Spleen (tissue), 11 donors: ENCODE data around the gene TNK2. TPM values are rescaled to one million over a fixed set of nuclear protein-coding genes. Genes with fewer than 3 reads are reported as not detected.
"Not testable (repeated sequence)": the region's sequence is repeated elsewhere in the genome, so short reads cannot be mapped to it uniquely, and the experiment has no call there.

ENCODE experiments used
- DNase-seq: peaks from one replicate; pipeline ENCODE4 v3.0.0-alpha.2; 2020
- H3K27ac ChIP-seq, 8 donors: fragments of 200-600 bp; sonication (generic) in 7 of 8; 1 replicate in 4 of 8; 2 replicates in 4 of 8; pipeline versions ENCODE4 v1.5.0 to v1.8.0; 2016 to 2021; ENCODE audit warnings: inconsistent platforms in 4 of 8, mild to moderate bottlenecking in 4 of 8, moderate library complexity in 1 of 8
- H3K27me3 ChIP-seq, 7 donors: fragments of 200-600 bp; sonication (generic) in 6 of 7; replicated peaks in 1 of 7; 1 replicate in 4 of 7; 2 replicates in 3 of 7; pipeline versions ENCODE4 v1.5.0 to v1.8.0; 2016 to 2021; ENCODE audit warnings: inconsistent platforms in 3 of 7, mild to moderate bottlenecking in 1 of 7
- H3K36me3 ChIP-seq, 6 donors: fragments of 200-600 bp; sonication (generic) in 5 of 6; 1 replicate in 4 of 6; 2 replicates in 2 of 6; pipeline versions ENCODE4 v1.5.0 to v1.8.0; 2016 to 2021; ENCODE audit warnings: inconsistent platforms in 2 of 6
- H3K4me1 ChIP-seq, 6 donors: fragments of 200-600 bp; sonication (generic) in 5 of 6; 1 replicate in 3 of 6; 2 replicates in 3 of 6; pipeline versions ENCODE4 v1.5.0 to v1.8.0; 2016 to 2021; ENCODE audit warnings: inconsistent platforms in 3 of 6
- H3K4me3 ChIP-seq, 8 donors: fragments of 200-600 bp; sonication (generic) in 7 of 8; 1 replicate in 4 of 8; 2 replicates in 4 of 8; pipeline versions ENCODE4 v1.5.0 to v1.8.0; 2016 to 2021; ENCODE audit warnings: inconsistent platforms in 4 of 8, mild to moderate bottlenecking in 4 of 8, moderate library complexity in 2 of 8
- H3K9me3 ChIP-seq, 8 donors: fragments of 200-600 bp; sonication (generic) in 7 of 8; 1 replicate in 4 of 8; 2 replicates in 4 of 8; pipeline versions ENCODE4 v1.5.0 to v1.8.0; 2016 to 2021; ENCODE audit warnings: inconsistent platforms in 4 of 8
- CTCF ChIP-seq, 11 experiments: fragments of 200-600 bp in 7 of 11; fragments of 450-650 bp in 4 of 11; sonication (generic) in 4 of 11; IDR thresholded peaks in 8 of 11; conservative IDR thresholded peaks in 3 of 11; 1 replicate in 7 of 11; 2 replicates in 4 of 11; pipeline versions ENCODE4 v1.4.0 to v1.8.0; 2016 to 2021; ENCODE audit warnings: antibody characterized with exemption in 11 of 11, inconsistent platforms in 4 of 11, mild to moderate bottlenecking in 1 of 11
- POLR2A ChIP-seq, 3 donors: fragments of 450-650 bp; IDR thresholded peaks; one replicate each; pipeline ENCODE4 v1.5.1; 2017; ENCODE audit warnings: antibody characterized with exemption in 3 of 3, mild to moderate bottlenecking in 1 of 3
- POLR2AphosphoS5 ChIP-seq, 3 donors: sonication (generic); formaldehyde crosslinking; IDR thresholded peaks; one replicate each; pipeline ENCODE4 v1.5.1; 2017; ENCODE audit warnings: antibody characterized with exemption in 3 of 3
- WGBS, 5 donors: extraction: QIAGEN DNeasy Blood & Tissue Kit in 3 of 5; methylation state at CpG; one replicate each; pipeline versions ENCODE4 v1.1.5 to v1.1.7; 2013 to 2018; 5-methylcytosine and 5-hydroxymethylcytosine counted together
- intact Hi-C: fragments of 100-400 bp; cut with DNase I; formaldehyde crosslinking; loops from one replicate; pipeline ENCODE4 v1.15.0; 2023; ENCODE audit warnings: low total_unique reads
- polyA plus RNA-seq, 3 donors: library from polyadenylated mRNA; stranded (reverse); fragments of 200-250 nt; gene quantifications; one replicate each; pipeline ENCODE4 v1.2.1, GENCODE V29; 2013
- total RNA-seq, 7 donors: library from RNA; depleted of rRNA in 3 of 7; stranded (reverse); fragments of >200 nt in 3 of 7; fragmentation: NEBNext Ultra II Directional in 4 of 7; extraction: Animal tissue kit (Norgen Biotek cat#: 25700) in 4 of 7; gene quantifications; one replicate each; pipeline versions ENCODE4 v1.1.0 to v1.2.1, GENCODE V29; 2016 to 2021
- donor health status: healthy with polysubstance abuse.
- donor health status: DM: no; HTN: no; CAD: no; lungs with moderate emphysema.
- donor health status: DM: no; HTN: no; CAD: no.
- donor health status: Bipolar disorder and iron deficiency.
- donor health status: healthy.
- donor health status: DM: no; HTN: no; CAD: no.
- donor health status: DM: yes; HTN: yes; CAD: no.

TNK2 gene
- total and polyA plus RNA-seq, 10 donors, result 30.6 to 104 (median 76.2) TPM

- Histone ChIP-seq H3K4me1 (peaks cover 0 to 20% (median 17%) of the 10 kb centered on the region in 6 donors), H3K9me3 (no peaks in the 10 kb centered on the region), H3K36me3 (no peaks in the 10 kb centered on the region), H3K4me3 (no peak overlapping the region), H3K27me3 (peaks cover 0 to 6% (median 0%) of the 10 kb centered on the region in 7 donors), H3K27ac (peak overlapping the region in 5 of 8 donors; percentile 47 to 67 (median 61))
- 35 to 42% (median 37%) methylated on average over 13 to 14 of the region's 14 CpGs for WGBS, 5 donors
- DNase-seq, result peak; percentile 97
- intact Hi-C loops, result loop anchor here (10.0 kb wide), 1 partner anchor 360 kb away; no protein-coding TSS in a partner anchor
- TF ChIP-seq POLR2AphosphoS5 (IDR thresholded peaks at IDR 0.05) (peak in 2 of 3 donors; percentile 45 to 77), POLR2A (IDR thresholded peaks at IDR 0.05) (no peak), CTCF (IDR thresholded peaks at IDR 0.05 in 8 of 11, conservative IDR thresholded peaks at IDR 0.05 in 3 of 11) (peak; percentile 91 to 97 (median 95))
Observed at GRCh38 chr3:195914648-195915473, 6.5 kb upstream of the TNK2 start.

GRCh38 chr3:195914146-195914545 is 5.8 kb upstream of the TNK2 start:
- not testable (repeated sequence) for H3K4me3 ChIP-seq, H3K36me3 ChIP-seq, H3K9me3 ChIP-seq, H3K27me3 ChIP-seq
- Histone ChIP-seq H3K4me1 (peaks cover 0 to 23% (median 19%) of the 10 kb centered on the region in 6 donors), H3K27ac (peak overlapping the region in 2 of 8 donors; percentile 47 to 61)
- peak; percentile 39 for DNase-seq
- 92 to 97% (median 94%) methylated on average over 8 of the region's 8 CpGs for WGBS, 5 donors
- intact Hi-C loops, result loop anchor here (10.0 kb wide), 1 partner anchor 359 kb away; no protein-coding TSS in a partner anchor

- no peaks in the 10 kb centered on the region for H3K9me3 ChIP-seq
- H3K27me3 ChIP-seq, result peaks cover 0 to 6% (median 0%) of the 10 kb centered on the region in 7 donors
- intact Hi-C loops, result loop anchor here (10.0 kb wide), 1 partner anchor 359 kb away; no protein-coding TSS in a partner anchor
- DNase-seq, result no peak
- 89 to 93% (median 90%) methylated on average over 11 of the region's 11 CpGs for WGBS, 5 donors
- H3K4me3 ChIP-seq, result no peak overlapping the region
- H3K27ac ChIP-seq, result no peak overlapping the region
- TF ChIP-seq CTCF (IDR thresholded peaks at IDR 0.05 in 8 of 11, conservative IDR thresholded peaks at IDR 0.05 in 3 of 11), result no peak
- no peak for TF ChIP-seq POLR2AphosphoS5 (IDR thresholded peaks at IDR 0.05)
- no peaks in the 10 kb centered on the region for H3K36me3 ChIP-seq
- peaks cover 0 to 28% (median 23%) of the 10 kb centered on the region in 6 donors for H3K4me1 ChIP-seq
Observed at GRCh38 chr3:195913382-195913781, 5.0 kb upstream of the TNK2 start.

- WGBS, 5 donors, result 52 to 70% (median 65%) methylated on average over 4 of the region's 4 CpGs
- Histone ChIP-seq H3K27ac (no peak overlapping the region), H3K9me3 (no peaks in the 10 kb centered on the region), H3K4me1 (peaks cover 10 to 43% (median 38%) of the 10 kb centered on the region in 6 donors), H3K27me3 (peaks cover 0 to 6% (median 0%) of the 10 kb centered on the region in 7 donors), H3K4me3 (no peak overlapping the region), H3K36me3 (no peaks in the 10 kb centered on the region)
- TF ChIP-seq POLR2AphosphoS5 (IDR thresholded peaks at IDR 0.05), result no peak
- no peak for TF ChIP-seq CTCF (IDR thresholded peaks at IDR 0.05 in 8 of 11, conservative IDR thresholded peaks at IDR 0.05 in 3 of 11)
- no peak for TF ChIP-seq POLR2A (IDR thresholded peaks at IDR 0.05)
- peak; percentile 57 for DNase-seq
- intact Hi-C loops, result loop anchor here (10.0 kb wide), 1 partner anchor 357 kb away; no protein-coding TSS in a partner anchor
Observed at GRCh38 chr3:195911946-195912270, 3.6 kb upstream of the TNK2 start.
